Gastroesophageal sphincter (tissue), 3 donors: Measurements from ENCODE around the gene FBXO36.

Experiments
- EP300 ChIP-seq: sonication (generic); formaldehyde crosslinking; IDR thresholded peaks from one replicate; pipeline ENCODE4 v1.6.1; 2017; ENCODE audit warnings: antibody characterized with exemption, mild to moderate bottlenecking
- POLR2A ChIP-seq, 2 donors: fragments of 450-650 bp; IDR thresholded peaks; one replicate each; pipeline ENCODE4 v1.6.1; 2017; ENCODE audit warnings: antibody characterized with exemption in 2 of 2, mild to moderate bottlenecking in 2 of 2, moderate library complexity in 1 of 2
- POLR2AphosphoS5 ChIP-seq: sonication (generic); formaldehyde crosslinking; IDR thresholded peaks from one replicate; pipeline ENCODE4 v1.6.1; 2017; ENCODE audit warnings: antibody characterized with exemption
- TF ChIP-seq, protein P1 (sequence below), 4 experiments: fragments of 200-600 bp in 2 of 4; fragments of 450-650 bp in 2 of 4; sonication (generic) in 1 of 4; IDR thresholded peaks; one replicate each; pipeline ENCODE4 v1.5.1; 2017 to 2019; ENCODE audit warnings: antibody characterized with exemption in 4 of 4, mild to moderate bottlenecking in 2 of 4, moderate library complexity in 2 of 4

DNA sequence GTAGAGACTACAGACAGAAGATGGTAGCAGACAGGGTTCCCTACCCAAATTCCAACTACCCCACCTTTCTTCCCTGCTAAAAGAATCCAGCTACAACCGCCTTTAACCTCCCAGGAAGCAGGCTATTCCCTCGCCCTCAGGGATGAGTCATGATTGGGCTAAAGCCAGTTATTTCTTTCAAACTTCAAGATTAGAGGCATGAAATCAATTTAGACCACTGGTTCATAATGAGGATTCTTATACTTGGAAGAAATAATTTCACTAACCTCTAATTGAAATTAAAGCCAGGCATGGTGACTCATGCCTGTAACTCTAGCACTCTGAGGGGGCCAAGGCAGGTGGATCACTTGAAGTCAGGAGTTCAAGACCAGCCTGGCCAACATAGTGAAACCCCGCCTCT, 20.5 kb upstream of the FBXO36 start:
- TF ChIP-seq, protein P1, sequence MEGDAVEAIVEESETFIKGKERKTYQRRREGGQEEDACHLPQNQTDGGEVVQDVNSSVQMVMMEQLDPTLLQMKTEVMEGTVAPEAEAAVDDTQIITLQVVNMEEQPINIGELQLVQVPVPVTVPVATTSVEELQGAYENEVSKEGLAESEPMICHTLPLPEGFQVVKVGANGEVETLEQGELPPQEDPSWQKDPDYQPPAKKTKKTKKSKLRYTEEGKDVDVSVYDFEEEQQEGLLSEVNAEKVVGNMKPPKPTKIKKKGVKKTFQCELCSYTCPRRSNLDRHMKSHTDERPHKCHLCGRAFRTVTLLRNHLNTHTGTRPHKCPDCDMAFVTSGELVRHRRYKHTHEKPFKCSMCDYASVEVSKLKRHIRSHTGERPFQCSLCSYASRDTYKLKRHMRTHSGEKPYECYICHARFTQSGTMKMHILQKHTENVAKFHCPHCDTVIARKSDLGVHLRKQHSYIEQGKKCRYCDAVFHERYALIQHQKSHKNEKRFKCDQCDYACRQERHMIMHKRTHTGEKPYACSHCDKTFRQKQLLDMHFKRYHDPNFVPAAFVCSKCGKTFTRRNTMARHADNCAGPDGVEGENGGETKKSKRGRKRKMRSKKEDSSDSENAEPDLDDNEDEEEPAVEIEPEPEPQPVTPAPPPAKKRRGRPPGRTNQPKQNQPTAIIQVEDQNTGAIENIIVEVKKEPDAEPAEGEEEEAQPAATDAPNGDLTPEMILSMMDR (IDR thresholded peaks at IDR 0.05) = no peak
- TF ChIP-seq POLR2A (IDR thresholded peaks at IDR 0.05) (no peak), POLR2AphosphoS5 (no peak), EP300 (no peak)
